ENCODE data around the gene MAP3K9.
A peak's percentile ranks its signal among the peaks of the same experiment; 100 is the strongest.
"Not testable (repeated sequence)": the region's sequence is repeated elsewhere in the genome, so short reads cannot be mapped to it uniquely, and the experiment has no call there.

The MAP3K9 gene

GRCh38 chr14:70809225-70810219, at the start of gene MAP3K9:
Gene MAP3K9, minus strand, starts transcription at chr14:70809513. Its CDS starts 342 bp downstream, at chr14:70809171.
- H3K27ac ChIP-seq, result no peak within 1 kb of the TSS
- H3K4me1 ChIP-seq, result peaks cover 0 to 27% (median 17%) of the 10 kb centered on the region in 4 donors
- peak within 1 kb of the TSS; percentile 54 to 62 for H3K4me3 ChIP-seq
- H3K36me3 ChIP-seq, result no peaks in the 10 kb centered on the region
- peak; percentile 58 to 81 for DNase-seq
- intact Hi-C loops (cut with DNase I; ENCODE audit: low total_unique reads), result no loop called here
- no peak for TF ChIP-seq CTCF (IDR thresholded peaks at IDR 0.05)
- H3K9me3 ChIP-seq, result no peaks in the 10 kb centered on the region
- peaks cover 0 to 50% of the 10 kb centered on the region in 2 donors for H3K27me3 ChIP-seq

- TF ChIP-seq CTCF (IDR thresholded peaks at IDR 0.05), result no peak
- Histone ChIP-seq H3K27ac (no peak overlapping the region), H3K9me3 (no peaks in the 10 kb centered on the region), H3K36me3 (no peaks in the 10 kb centered on the region), H3K4me1 (no peaks in the 10 kb centered on the region), H3K27me3 (no peaks in the 10 kb centered on the region), H3K4me3 (no peak overlapping the region)
- no peak for DNase-seq
- intact Hi-C loops (cut with DNase I; ENCODE audit: low total_unique reads), result no loop called here
These were observed 49.3 kb upstream of the MAP3K9 start for GRCh38 chr14:70858641-70859040.

- no peak for TF ChIP-seq CTCF (IDR thresholded peaks at IDR 0.05)
- intact Hi-C loops (cut with DNase I; ENCODE audit: low total_unique reads), result no loop called here
- Histone ChIP-seq H3K4me3 (no peak overlapping the region), H3K36me3 (no peaks in the 10 kb centered on the region), H3K9me3 (no peaks in the 10 kb centered on the region), H3K27ac (no peak overlapping the region), H3K4me1 (no peaks in the 10 kb centered on the region), H3K27me3 (no peaks in the 10 kb centered on the region)
- no peak for DNase-seq
These were observed 48.2 kb upstream of the MAP3K9 start for GRCh38 chr14:70857496-70857890.

- no peak overlapping the region for H3K27ac ChIP-seq
- intact Hi-C loops (cut with DNase I; ENCODE audit: low total_unique reads), result no loop called here
- H3K4me3 ChIP-seq, result no peak overlapping the region
- no peaks in the 10 kb centered on the region for H3K36me3 ChIP-seq
- TF ChIP-seq CTCF (IDR thresholded peaks at IDR 0.05), result no peak
- no peaks in the 10 kb centered on the region for H3K27me3 ChIP-seq
- H3K4me1 ChIP-seq, result no peaks in the 10 kb centered on the region
- no peak for DNase-seq
- H3K9me3 ChIP-seq, result no peaks in the 10 kb centered on the region
These were observed 47.7 kb upstream of the MAP3K9 start for GRCh38 chr14:70856851-70857495.

GRCh38 chr14:70855486-70855885, 46.2 kb upstream of the MAP3K9 start:
- intact Hi-C loops (cut with DNase I; ENCODE audit: low total_unique reads), result no loop called here
- TF ChIP-seq CTCF (IDR thresholded peaks at IDR 0.05), result no peak
- Histone ChIP-seq H3K27ac (no peak overlapping the region), H3K9me3 (no peaks in the 10 kb centered on the region), H3K4me3 (no peak overlapping the region), H3K4me1 (no peaks in the 10 kb centered on the region), H3K36me3 (no peaks in the 10 kb centered on the region), H3K27me3 (no peaks in the 10 kb centered on the region)
- no peak for DNase-seq

GRCh38 chr14:70853658-70854057, 44.3 kb upstream of the MAP3K9 start:
- H3K4me3 ChIP-seq; intact Hi-C loops (cut with DNase I; ENCODE audit: low total_unique reads); H3K27ac ChIP-seq; H3K9me3 ChIP-seq; H3K36me3 ChIP-seq; DNase-seq; H3K27me3 ChIP-seq; H3K4me1 ChIP-seq: not testable (repeated sequence)
